Heart left ventricle (tissue), 16 donors: ENCODE results near the gene KY. TPM values are rescaled to one million over a fixed set of nuclear protein-coding genes. Genes with fewer than 3 reads are reported as not detected.
A peak's percentile ranks its signal among the peaks of the same experiment; 100 is the strongest.

Experiments
- ATAC-seq, 4 donors: fragments of 200-7000 bp; cut with Tn5 transposase; one replicate each; pipeline ENCODE4 v1.9.1; 2020 to 2022; ENCODE audit warnings: moderate library complexity in 4 of 4, mild to moderate bottlenecking in 3 of 4, moderate number of reproducible peaks in 1 of 4
- DNase-seq, 5 donors: peaks; one replicate each; pipeline ENCODE4 v3.0.0-alpha.2; 2020
- H3K27ac ChIP-seq, 12 donors: fragments of 200-600 bp; sonication (generic) in 4 of 12; one replicate each; pipeline versions ENCODE4 v1.5.0 to v1.8.0; 2016 to 2022; ENCODE audit warnings: mild to moderate bottlenecking in 2 of 12
- H3K27me3 ChIP-seq, 9 donors: fragments of 200-600 bp; sonication (generic) in 2 of 9; one replicate each; pipeline versions ENCODE4 v1.5.1 to v1.8.0; 2016 to 2022; ENCODE audit warnings: mild to moderate bottlenecking in 3 of 9
- H3K36me3 ChIP-seq, 9 donors: fragments of 200-600 bp; sonication (generic) in 2 of 9; one replicate each; pipeline versions ENCODE4 v1.5.0 to v1.8.0; 2018 to 2022; ENCODE audit warnings: mild to moderate bottlenecking in 2 of 9
- H3K4me1 ChIP-seq, 12 donors: fragments of 200-600 bp; sonication (generic) in 4 of 12; one replicate each; pipeline versions ENCODE4 v1.5.0 to v1.8.0; 2016 to 2022; ENCODE audit warnings: mild to moderate bottlenecking in 3 of 12
- H3K4me3 ChIP-seq, 12 donors: fragments of 200-600 bp; sonication (generic) in 4 of 12; one replicate each; pipeline versions ENCODE4 v1.5.0 to v1.8.0; 2017 to 2022; ENCODE audit warnings: mild to moderate bottlenecking in 9 of 12, moderate library complexity in 4 of 12
- H3K9me3 ChIP-seq, 12 donors: fragments of 200-600 bp; sonication (generic) in 4 of 12; one replicate each; pipeline versions ENCODE4 v1.5.0 to v1.8.0; 2016 to 2022; ENCODE audit warnings: mild to moderate bottlenecking in 1 of 12
- POLR2A ChIP-seq, 2 donors: fragments of 450-650 bp; IDR thresholded peaks; one replicate each; pipeline ENCODE4 v1.6.1; 2017; ENCODE audit warnings: antibody characterized with exemption in 2 of 2, mild to moderate bottlenecking in 2 of 2, moderate library complexity in 2 of 2
- WGBS, 4 donors: extraction: QIAGEN DNeasy Blood & Tissue Kit in 2 of 4; methylation state at CpG; one replicate each; pipeline versions ENCODE4 v1.1.5 to v1.1.7; 2013 to 2018; 5-methylcytosine and 5-hydroxymethylcytosine counted together
- intact Hi-C, 10 donors: fragments of 100-400 bp; cut with DNase I; formaldehyde crosslinking; loops; one replicate each; pipeline versions ENCODE4 v1.11.1 to v1.14.2; 2022
- long read RNA-seq, 3 donors: library from polyadenylated mRNA; unstranded; transcript quantifications; one replicate each; pipeline ENCODE4 v2.0.0, GENCODE V29; 2020 to 2021
- polyA plus RNA-seq, 2 donors: library from polyadenylated mRNA; stranded (reverse); fragments of 200-250 nt; gene quantifications; one replicate each; pipeline ENCODE4 v1.2.3, GENCODE V29; 2013
- total RNA-seq, 9 donors: library from RNA; depleted of rRNA in 2 of 9; stranded (reverse); fragments of >200 nt in 2 of 9; fragmentation: NEBNext Ultra II Directional in 3 of 9; extraction: Animal tissue kit (Norgen Biotek cat#: 25700) in 3 of 9; gene quantifications; one replicate each; pipeline versions ENCODE4 v1.1.0 to v1.2.4, GENCODE V29; 2016 to 2023
- TF ChIP-seq, protein P1 (sequence below), 12 donors: fragments of 200-600 bp; sonication (generic) in 4 of 12; IDR thresholded peaks; one replicate each; pipeline versions ENCODE4 v1.5.0 to v1.8.0; 2018 to 2022; ENCODE audit warnings: antibody characterized with exemption in 12 of 12, mild to moderate bottlenecking in 5 of 12
- donor health status: ischemic (EF 13 %, LVEDD 7.1; RV severe dilation, severe dysfunction).
- donor health status: healthy with polysubstance abuse.
- donor health status: DM: no; HTN: yes; CAD: no.
- donor health status: DM: no; HTN: no; CAD: no.
- donor health status: ischemic (EF 25% LVEDD 6.9; RV normal size, moderate dysfunction).
- donor health status: ischemic (EF 25% LVEDD 5.7; RV mildly dilated, moderate dysfunction).
- donor health status: healthy.
- donor health status: DM: yes; HTN: yes; CAD: no.
- donor health status: ischemic (EF 35%, LVEDD 5.7; RV mildly dilated, moderate dysfunction).
- donor health status: nonischemic (EF 11% LVEDD 7.7; RV severe dilation, severe dysfunction).
- donor health status: DM: yes; HTN: yes; CAD: no.
- donor health status: PGD.
- donor health status: ischemic (EF 29% LVEDD 5.4; RV normal size, mild dysfunction).
- donor health status: nonischemic (EF 23%, LVEDD 6.1; RV moderate dilation, normal function).

KY gene
- total RNA-seq: 10 to 100 TPM in 3 of 9 donors, 1 to 10 TPM in 6; 5.7 to 22.5 (median 8.7) TPM
- polyA plus RNA-seq: 1 to 10 TPM; 1.4 to 2.6 TPM
- long read RNA-seq, donor 1, partial matches to known transcripts: 2 of 7 reads
- long read RNA-seq, donor 1, other reads (novel, unspliced or antisense): 3 of 7 reads
- long read RNA-seq, donor 2, partial matches to known transcripts: 0 of 1 reads
- long read RNA-seq, donor 2, other reads (novel, unspliced or antisense): 1 of 1 reads
- long read RNA-seq, donor 3, partial matches to known transcripts: 0 of 1 reads
- long read RNA-seq, donor 3, other reads (novel, unspliced or antisense): 1 of 1 reads

DNA sequence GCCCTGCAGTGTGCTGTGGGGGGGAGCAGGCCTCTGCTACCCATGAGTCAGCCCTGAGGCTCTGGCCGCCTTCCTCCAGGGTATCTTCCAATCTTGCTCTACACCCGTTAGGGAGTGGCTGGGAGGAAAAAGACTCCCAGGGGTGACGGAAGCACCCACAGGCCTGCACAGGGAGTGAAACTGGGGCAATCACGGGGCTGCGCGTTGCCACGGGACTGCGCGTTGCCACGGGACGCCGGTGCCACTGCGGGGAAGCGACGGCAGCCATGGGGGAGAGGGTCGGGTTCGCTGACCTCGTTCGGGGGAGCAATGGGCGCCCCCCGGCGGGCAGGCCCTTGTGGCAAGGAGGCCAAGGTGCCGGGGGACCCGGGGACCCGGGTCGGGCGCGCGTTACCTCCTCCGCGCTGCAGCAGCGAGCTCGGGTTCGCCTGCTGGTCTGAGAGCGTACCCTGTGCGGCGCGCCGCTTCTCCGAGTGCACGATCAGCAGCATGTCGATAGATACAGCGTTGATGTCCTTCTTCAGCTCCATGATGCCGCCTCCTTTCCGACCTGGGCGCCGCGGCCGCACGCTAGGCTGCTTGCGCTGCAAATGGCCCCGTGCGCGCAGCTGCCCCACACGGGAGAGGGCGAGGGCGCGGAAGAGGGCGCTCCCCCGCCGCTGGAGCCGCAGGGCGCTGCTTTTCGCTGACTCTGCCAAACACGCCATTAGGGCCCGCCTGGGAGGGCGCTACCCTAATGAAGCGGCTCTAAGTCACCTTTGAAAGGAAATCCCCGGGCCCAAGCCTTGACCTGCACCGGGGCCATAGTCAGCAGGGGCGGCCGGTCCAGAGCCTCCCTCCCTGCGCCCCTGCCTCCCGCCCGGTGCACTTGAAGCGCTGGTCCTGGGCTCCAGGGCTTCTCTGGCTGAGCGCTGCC lies at the start of gene KY:
Gene KY (minus strand): TSS at position 592 of the 916 bp plus-strand sequence. CDS start 62 bp downstream, at position 530.
- peak; percentile 61 to 82 (median 70) for DNase-seq
- TF ChIP-seq, protein P1, sequence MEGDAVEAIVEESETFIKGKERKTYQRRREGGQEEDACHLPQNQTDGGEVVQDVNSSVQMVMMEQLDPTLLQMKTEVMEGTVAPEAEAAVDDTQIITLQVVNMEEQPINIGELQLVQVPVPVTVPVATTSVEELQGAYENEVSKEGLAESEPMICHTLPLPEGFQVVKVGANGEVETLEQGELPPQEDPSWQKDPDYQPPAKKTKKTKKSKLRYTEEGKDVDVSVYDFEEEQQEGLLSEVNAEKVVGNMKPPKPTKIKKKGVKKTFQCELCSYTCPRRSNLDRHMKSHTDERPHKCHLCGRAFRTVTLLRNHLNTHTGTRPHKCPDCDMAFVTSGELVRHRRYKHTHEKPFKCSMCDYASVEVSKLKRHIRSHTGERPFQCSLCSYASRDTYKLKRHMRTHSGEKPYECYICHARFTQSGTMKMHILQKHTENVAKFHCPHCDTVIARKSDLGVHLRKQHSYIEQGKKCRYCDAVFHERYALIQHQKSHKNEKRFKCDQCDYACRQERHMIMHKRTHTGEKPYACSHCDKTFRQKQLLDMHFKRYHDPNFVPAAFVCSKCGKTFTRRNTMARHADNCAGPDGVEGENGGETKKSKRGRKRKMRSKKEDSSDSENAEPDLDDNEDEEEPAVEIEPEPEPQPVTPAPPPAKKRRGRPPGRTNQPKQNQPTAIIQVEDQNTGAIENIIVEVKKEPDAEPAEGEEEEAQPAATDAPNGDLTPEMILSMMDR (IDR thresholded peaks at IDR 0.05): peak in 9 of 12 donors; percentile 15 to 53 (median 27)
- no peak for TF ChIP-seq POLR2A (IDR thresholded peaks at IDR 0.05)
- no peaks in the 10 kb centered on the region for H3K9me3 ChIP-seq
- intact Hi-C loops: loop anchor here in 6 of 10 donors (2.0 to 10.0 kb wide), 5 partner anchors 47 to 104 kb away; no protein-coding TSS in a partner anchor
- H3K27me3 ChIP-seq: peaks cover 0 to 17% (median 0%) of the 10 kb centered on the region in 9 donors
- H3K27ac ChIP-seq: peak within 1 kb of the TSS; percentile 71 to 96 (median 87)
- WGBS, 4 donors: 2 to 10% (median 4%) methylated on average over 31 to 77 of the region's 77 CpGs
- peak within 1 kb of the TSS; percentile 36 to 70 (median 57) for H3K4me3 ChIP-seq
- peaks cover 0 to 3% (median 0%) of the 10 kb centered on the region in 9 donors for H3K36me3 ChIP-seq
- H3K4me1 ChIP-seq: peaks cover 0 to 48% (median 8%) of the 10 kb centered on the region in 12 donors
- peak; percentile 85 to 93 (median 89) for ATAC-seq

DNA sequence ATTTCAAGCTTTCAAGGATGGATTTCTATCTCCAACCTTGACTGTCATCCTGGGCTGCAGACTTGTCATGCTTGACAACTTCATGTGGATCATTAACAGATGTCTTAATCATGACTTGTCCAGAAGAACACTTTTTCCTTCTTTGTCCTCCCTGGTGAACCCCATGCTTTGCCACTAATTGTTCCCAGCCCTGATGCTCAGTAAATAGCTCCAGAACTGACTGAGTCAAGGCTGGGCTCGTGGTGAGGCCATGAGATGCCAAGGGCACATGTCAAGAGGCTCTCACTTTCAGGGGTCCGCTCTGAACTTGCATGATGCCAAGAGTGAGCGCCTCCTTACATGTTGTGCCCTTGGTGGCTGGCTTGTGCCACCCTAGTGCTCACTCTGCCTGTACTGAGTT lies 48.9 kb upstream of the KY start:
- intact Hi-C loops: loop anchor here in 2 of 10 donors (5.0 kb wide), 2 partner anchors 47 to 53 kb away; partner anchors contain the start of gene KY (in 1 of the 2)
- Histone ChIP-seq H3K4me3 (no peak overlapping the region), H3K4me1 (peaks cover 0 to 45% (median 14%) of the 10 kb centered on the region in 12 donors), H3K36me3 (no peaks in the 10 kb centered on the region), H3K27ac (no peak overlapping the region), H3K9me3 (peaks cover 0 to 5% (median 0%) of the 10 kb centered on the region in 12 donors), H3K27me3 (no peaks in the 10 kb centered on the region)
- ATAC-seq (no peak), DNase-seq (no peak)
- TF ChIP-seq, protein P1 (IDR thresholded peaks at IDR 0.05): no peak
- TF ChIP-seq POLR2A (IDR thresholded peaks at IDR 0.05): no peak
- 82 to 91% (median 84%) methylated on average over 3 of the region's 3 CpGs for WGBS, 4 donors

GRCh38 chr3:134699141-134699711 lies 48.4 kb upstream of the KY start:
- TF ChIP-seq, protein P1 (IDR thresholded peaks at IDR 0.05): no peak
- no peak for TF ChIP-seq POLR2A (IDR thresholded peaks at IDR 0.05)
- ATAC-seq (no peak), DNase-seq (no peak)
- intact Hi-C loops: loop anchor here in 2 of 10 donors (5.0 kb wide), 2 partner anchors 47 to 53 kb away; partner anchors contain the start of gene KY (in 1 of the 2)
- H3K27ac ChIP-seq: peak overlapping the region in 7 of 12 donors; percentile 34 to 73 (median 59)
- no peak overlapping the region for H3K4me3 ChIP-seq
- peaks cover 0 to 50% (median 15%) of the 10 kb centered on the region in 12 donors for H3K4me1 ChIP-seq
- peaks cover 0 to 5% (median 0%) of the 10 kb centered on the region in 12 donors for H3K9me3 ChIP-seq
- H3K27me3 ChIP-seq: no peaks in the 10 kb centered on the region
- no peaks in the 10 kb centered on the region for H3K36me3 ChIP-seq
- WGBS, 4 donors: 70 to 79% (median 73%) methylated on average over 8 of the region's 8 CpGs
